HepG2 (cell line): ENCODE results near the gene CRIP1. TPM values are rescaled to one million over a fixed set of nuclear protein-coding genes. Genes with fewer than 3 reads are reported as not detected.

Source experiments
- AHDC1 ChIP-seq: sonication (generic); formaldehyde crosslinking; IDR thresholded peaks from 2 replicates; pipeline ENCODE4 v1.5.1; 2020; ENCODE audit warnings: mild to moderate bottlenecking, missing genetic modification reagents, borderline replicate concordance
- DDIT3 ChIP-seq: sonication (generic); formaldehyde crosslinking; IDR thresholded peaks from 2 replicates; pipeline ENCODE4 v1.4.0; 2020; ENCODE audit warnings: mild to moderate bottlenecking, missing genetic modification reagents
- EZH2 ChIP-seq: conservative IDR thresholded peaks from 2 replicates; pipeline ENCODE4 v1.6.1; 2012; ENCODE audit warnings: mild to moderate bottlenecking, low read depth, low read length, moderate library complexity
- HNRNPH1 ChIP-seq: fragments of 200-400 bp; formaldehyde crosslinking; optimal IDR thresholded peaks from 2 replicates; pipeline ENCODE3; 2017; ENCODE audit warnings: mild to moderate bottlenecking, low read depth, low read length
- HNRNPL ChIP-seq: fragments of 200-400 bp; formaldehyde crosslinking; IDR thresholded peaks from 2 replicates; pipeline ENCODE4 v1.6.1; 2017; ENCODE audit warnings: mild to moderate bottlenecking, low read depth, low read length
- HNRNPUL1 ChIP-seq: fragments of 200-400 bp; formaldehyde crosslinking; IDR thresholded peaks from 2 replicates; pipeline ENCODE4 v1.6.1; 2017; ENCODE audit warnings: low read depth, mild to moderate bottlenecking, low read length, moderate library complexity
- KLF11 ChIP-seq: IDR thresholded peaks from 2 replicates; pipeline ENCODE4 v1.6.1; 2016; ENCODE audit warnings: missing compliant biosample characterization
- KLF15 ChIP-seq: sonication (generic); formaldehyde crosslinking; IDR thresholded peaks from 2 replicates; pipeline ENCODE4 v1.8.1; 2023; ENCODE audit warnings: borderline replicate concordance, mild to moderate bottlenecking, inconsistent platforms, missing genetic modification reagents, mixed read lengths
- MNT ChIP-seq: fragments of 450-650 bp; IDR thresholded peaks from 2 replicates; pipeline ENCODE4 v1.6.1; 2016
- SMARCC2 ChIP-seq: fragments of 450-650 bp; IDR thresholded peaks from 2 replicates; pipeline ENCODE4 v1.6.1; 2017; ENCODE audit warnings: antibody characterized with exemption, mild to moderate bottlenecking
- U2AF1 ChIP-seq: fragments of 200-400 bp; formaldehyde crosslinking; optimal IDR thresholded peaks from 2 replicates; pipeline ENCODE3; 2017; ENCODE audit warnings: mild to moderate bottlenecking, low read depth, low read length
- YY1 ChIP-seq: IDR thresholded peaks from 2 replicates; pipeline ENCODE4 v1.6.1; 2011; ENCODE audit warnings: low read length, low read depth, moderate library complexity, mild to moderate bottlenecking; ENCODE audit not compliant: insufficient read depth, insufficient replicate concordance
- ZMYM4 ChIP-seq: sonication (generic); formaldehyde crosslinking; IDR thresholded peaks from 2 replicates; pipeline ENCODE4 v1.8.1; 2023; ENCODE audit warnings: mild to moderate bottlenecking, missing genetic modification reagents
- ZNF143 ChIP-seq: sonication (generic); formaldehyde crosslinking; IDR thresholded peaks from 2 replicates; pipeline ENCODE4 v1.4.0; 2020; ENCODE audit warnings: missing genetic modification reagents
- ZNF20 ChIP-seq: sonication (generic); formaldehyde crosslinking; IDR thresholded peaks from 2 replicates; pipeline ENCODE4 v1.4.0; 2020; ENCODE audit warnings: mild to moderate bottlenecking, moderate library complexity, missing genetic modification reagents
- ZNF256 ChIP-seq: sonication (generic); formaldehyde crosslinking; conservative IDR thresholded peaks from 2 replicates; pipeline ENCODE4 v1.4.0; 2020; ENCODE audit warnings: missing genetic modification reagents
- ZSCAN5A ChIP-seq: sonication (generic); formaldehyde crosslinking; IDR thresholded peaks from 2 replicates; pipeline ENCODE4 v1.8.0; 2022; ENCODE audit warnings: mild to moderate bottlenecking, missing genetic modification reagents, borderline replicate concordance
- polyA plus RNA-seq, 8 experiments: library from polyadenylated mRNA; depleted of rRNA in 3 of 8; stranded (reverse) in 7 of 8; unstranded in 1 of 8; fragments of >200 nt; fragmentation: Illumina TruSeq in 4 of 8; extraction: Trizol in 4 of 8; gene quantifications; 2 replicates each; pipeline versions ENCODE4 v1.2.1 to v1.2.3, GENCODE V29; 2011 to 2016; ENCODE audit warnings: low read depth in 4 of 8, missing spikeins in 1 of 8, mixed read lengths in 1 of 8; ENCODE audit not compliant: insufficient read depth in 1 of 8
- total RNA-seq, 5 experiments: library from RNA; depleted of rRNA; stranded (reverse); fragments of >200 nt; fragmentation: Illumina TruSeq; extraction: Trizol; gene quantifications; 2 replicates each; pipeline ENCODE4 v1.2.3, GENCODE V29; 2016; ENCODE audit warnings: low read depth in 1 of 5

CRIP1 gene
- total and polyA plus RNA-seq, 2 of the 13 experiments (the other 11 are each of a cell fraction or from before 2014, with no cell fraction given): 53.9 to 59.5 TPM

DNA sequence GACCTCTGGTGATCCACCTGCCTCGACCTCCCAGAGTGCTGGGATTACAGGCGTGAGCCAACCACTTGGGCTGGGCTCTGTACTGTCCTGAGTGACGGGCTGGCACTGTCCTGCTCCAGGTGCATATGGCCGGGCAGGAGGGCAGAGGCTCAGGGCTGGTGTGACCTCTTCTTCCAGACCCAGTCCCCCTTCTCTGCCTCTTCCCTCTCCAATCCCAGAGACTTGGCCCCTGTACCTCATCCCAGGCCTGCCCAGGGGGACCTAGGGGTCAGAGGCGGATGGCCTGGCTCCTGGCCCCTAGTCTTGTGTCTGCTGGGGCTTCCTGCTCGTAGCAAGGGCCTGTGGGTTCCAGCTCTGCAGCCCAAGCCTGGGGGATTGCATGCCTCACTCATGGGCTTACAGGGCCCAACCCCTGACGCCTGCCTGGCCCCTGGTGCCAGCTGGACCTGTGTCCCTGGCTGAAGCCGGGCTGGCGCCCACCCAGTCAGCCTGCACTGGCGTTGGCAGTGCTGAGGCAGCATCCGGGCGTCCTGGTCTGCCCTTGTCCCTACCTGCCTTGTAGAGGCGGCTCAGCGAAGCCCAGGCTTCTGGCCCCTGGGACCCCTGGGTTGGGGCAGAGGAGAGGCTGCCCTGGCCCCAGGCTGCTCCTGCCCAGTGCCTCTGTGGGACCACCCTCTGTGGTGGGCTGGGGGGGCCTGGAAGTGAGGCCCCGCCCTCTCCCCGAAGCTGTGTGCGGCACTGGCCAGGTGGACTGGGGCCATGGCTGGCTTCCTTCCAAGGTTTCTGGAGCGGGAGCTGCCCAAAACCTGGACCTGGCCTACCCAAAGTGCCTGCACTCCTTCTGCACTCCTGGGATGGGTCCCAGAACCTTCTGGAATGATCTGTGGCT is 8.7 kb downstream of the CRIP1 start (continued):
- TF ChIP-seq AHDC1 (CRISPR knock-in tag) (no peak), YY1 (peak; percentile 22), HNRNPH1 (no peak), HNRNPUL1 (no peak), KLF15 (no peak), MNT (no peak), U2AF1 (no peak), ZNF143 (CRISPR knock-in tag) (peak; percentile 32; the same call in 1 of the 2 replicates), ZNF256 (CRISPR knock-in tag) (0 out of 2 replicates have a peak, but pooled peaks have one; percentile 42), KLF11 (no peak), EZH2 (no peak), ZMYM4 (CRISPR knock-in tag) (no peak), ZNF20 (CRISPR knock-in tag) (no peak), HNRNPL (no peak), SMARCC2 (no peak), DDIT3 (no peak), ZSCAN5A (CRISPR knock-in tag) (no peak)
